Stimulated activated CD8-positive, alpha-beta memory T cell treated with anti-CD3 and anti-CD28 coated beads, Interleukin-4, amount 100 ng/mL, for 48 hours (primary cell): ENCODE results near the gene DAG1.
"Not testable (repeated sequence)": the region's sequence is repeated elsewhere in the genome, so short reads cannot be mapped to it uniquely, and the experiment has no call there.

Experiments used
- DNase-seq: peaks from one replicate; pipeline ENCODE4 v3.0.0-alpha.2; 2020

Gene DAG1

GRCh38 chr3:49470714-49471420 is 800 bp downstream of the DAG1 start:
- no peak for DNase-seq

- no peak for DNase-seq
Measured at GRCh38 chr3:49471856-49472495, 1.9 kb downstream of the DAG1 start.

- no peak for DNase-seq
Measured at GRCh38 chr3:49476563-49476962, 6.5 kb downstream of the DAG1 start.

- DNase-seq, result no peak
Measured at GRCh38 chr3:49482766-49483165, 12.7 kb downstream of the DAG1 start.

GRCh38 chr3:49484471-49484870 is 14.4 kb downstream of the DAG1 start:
- no peak for DNase-seq

GRCh38 chr3:49489247-49489646 is 19.2 kb downstream of the DAG1 start:
- no peak for DNase-seq

- no peak for DNase-seq
Measured at GRCh38 chr3:49492969-49493368, 22.9 kb downstream of the DAG1 start.

- no peak for DNase-seq
Measured at GRCh38 chr3:49493901-49494300, 23.8 kb downstream of the DAG1 start.

GRCh38 chr3:49495023-49495422 is 25.0 kb downstream of the DAG1 start:
- DNase-seq, result no peak

- DNase-seq, result not testable (repeated sequence)
Measured at GRCh38 chr3:49496845-49497244, 26.8 kb downstream of the DAG1 start.

GRCh38 chr3:49497606-49498005 is 27.5 kb downstream of the DAG1 start:
- DNase-seq, result no peak

GRCh38 chr3:49498239-49498638 is 28.2 kb downstream of the DAG1 start:
- no peak for DNase-seq

GRCh38 chr3:49498648-49499047 is 28.6 kb downstream of the DAG1 start:
- no peak for DNase-seq

GRCh38 chr3:49500205-49500731 is 30.2 kb downstream of the DAG1 start:
- DNase-seq, result no peak

GRCh38 chr3:49500732-49501609 is 30.9 kb downstream of the DAG1 start:
- DNase-seq, result no peak

GRCh38 chr3:49501842-49502241 is 31.8 kb downstream of the DAG1 start:
- DNase-seq, result no peak

- no peak for DNase-seq
Measured at GRCh38 chr3:49506906-49507305, 36.8 kb downstream of the DAG1 start.

- DNase-seq, result no peak
Measured at GRCh38 chr3:49509028-49509561, 39.0 kb downstream of the DAG1 start.

- DNase-seq, result no peak
Measured at GRCh38 chr3:49511639-49512038, 41.6 kb downstream of the DAG1 start.

- no peak for DNase-seq
Measured at GRCh38 chr3:49512781-49513355, 42.8 kb downstream of the DAG1 start.

- no peak for DNase-seq
Measured at GRCh38 chr3:49513494-49514124, 43.5 kb downstream of the DAG1 start.

GRCh38 chr3:49518016-49518415 is 47.9 kb downstream of the DAG1 start:
- no peak for DNase-seq
